ENCODE measurements around the gene RXRG. TPM values are rescaled to one million over a fixed set of nuclear protein-coding genes. Genes with fewer than 3 reads are reported as not detected.

Gene RXRG
- polyA plus RNA-seq, 1 donor (not counting 4 experiments of a cell fraction or from before 2014, with no cell fraction given): not detected

GRCh38 chr1:165474196-165474595 lies 29.3 kb upstream of the RXRG start:
- Histone ChIP-seq H3K9me1 (ENCODE audit: control insufficient read depth, extremely low read depth, insufficient read depth, low read length) (no peaks in the 10 kb centered on the region), H3K27ac (ENCODE audit: control insufficient read depth, insufficient read depth, low read length) (no peak overlapping the region), H3K4me3 (ENCODE audit: control insufficient read depth in 2 of 3, extremely low read depth in 1 of 3, insufficient read depth in 2 of 3, low read depth in 1 of 3, low read length in 3 of 3) (no peak overlapping the region), H3K79me2 (ENCODE audit: control insufficient read depth, insufficient read depth, low read length) (no peaks in the 10 kb centered on the region), H4K20me1 (ENCODE audit: control insufficient read depth, extremely low read depth, insufficient read depth, low read length) (no peaks in the 10 kb centered on the region), H3K9me3 (ENCODE audit: control insufficient read depth, low read depth, low read length) (no peaks in the 10 kb centered on the region), H2AFZ (ENCODE audit: control insufficient read depth, low read length) (no peak overlapping the region), H3K36me3 (ENCODE audit: control insufficient read depth in 2 of 2, extremely low read depth in 1 of 2, insufficient read depth in 2 of 2, low read length in 2 of 2) (no peaks in the 10 kb centered on the region), H3K4me2 (ENCODE audit: control insufficient read depth, extremely low read depth, insufficient read depth, low read depth, low read length) (no peak overlapping the region), H3K4me1 (ENCODE audit: control insufficient read depth, extremely low read depth, insufficient read depth, low read length) (no peaks in the 10 kb centered on the region), H3K27me3 (ENCODE audit: control insufficient read depth, extremely low read depth, insufficient read depth, low read length) (peaks cover 51% of the 10 kb centered on the region), H3K9ac (ENCODE audit: control insufficient read depth, extremely low read depth, insufficient read depth, low read length) (no peak overlapping the region)
- no peak for DNase-seq (ENCODE audit: low read depth, low spot score)
- TF ChIP-seq EZH2 (IDR thresholded peaks at IDR 0.05; ENCODE audit: low read length): no peak
- TF ChIP-seq, protein P1, sequence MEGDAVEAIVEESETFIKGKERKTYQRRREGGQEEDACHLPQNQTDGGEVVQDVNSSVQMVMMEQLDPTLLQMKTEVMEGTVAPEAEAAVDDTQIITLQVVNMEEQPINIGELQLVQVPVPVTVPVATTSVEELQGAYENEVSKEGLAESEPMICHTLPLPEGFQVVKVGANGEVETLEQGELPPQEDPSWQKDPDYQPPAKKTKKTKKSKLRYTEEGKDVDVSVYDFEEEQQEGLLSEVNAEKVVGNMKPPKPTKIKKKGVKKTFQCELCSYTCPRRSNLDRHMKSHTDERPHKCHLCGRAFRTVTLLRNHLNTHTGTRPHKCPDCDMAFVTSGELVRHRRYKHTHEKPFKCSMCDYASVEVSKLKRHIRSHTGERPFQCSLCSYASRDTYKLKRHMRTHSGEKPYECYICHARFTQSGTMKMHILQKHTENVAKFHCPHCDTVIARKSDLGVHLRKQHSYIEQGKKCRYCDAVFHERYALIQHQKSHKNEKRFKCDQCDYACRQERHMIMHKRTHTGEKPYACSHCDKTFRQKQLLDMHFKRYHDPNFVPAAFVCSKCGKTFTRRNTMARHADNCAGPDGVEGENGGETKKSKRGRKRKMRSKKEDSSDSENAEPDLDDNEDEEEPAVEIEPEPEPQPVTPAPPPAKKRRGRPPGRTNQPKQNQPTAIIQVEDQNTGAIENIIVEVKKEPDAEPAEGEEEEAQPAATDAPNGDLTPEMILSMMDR (optimal IDR thresholded peaks at IDR 0.05 in 1 of 3, IDR thresholded peaks at IDR 0.05 in 1 of 3, conservative IDR thresholded peaks at IDR 0.05 in 1 of 3; ENCODE audit: extremely low read depth in 1 of 3, insufficient read depth in 2 of 3, low read length in 3 of 3): no peak
- dilution Hi-C loops (cut with MboI; ENCODE audit: extremely low pct_ligation_motif_present, low sequenced_read_pairs): no loop called here
- FAIRE-seq: no peak

GRCh38 chr1:165473081-165473480 lies 28.2 kb upstream of the RXRG start:
- H3K27ac ChIP-seq (ENCODE audit: control insufficient read depth, insufficient read depth, low read length): no peak overlapping the region
- peaks cover 54% of the 10 kb centered on the region for H3K27me3 ChIP-seq (ENCODE audit: control insufficient read depth, extremely low read depth, insufficient read depth, low read length)
- dilution Hi-C loops (cut with MboI; ENCODE audit: extremely low pct_ligation_motif_present, low sequenced_read_pairs): no loop called here
- H3K36me3 ChIP-seq (ENCODE audit: control insufficient read depth in 2 of 2, extremely low read depth in 1 of 2, insufficient read depth in 2 of 2, low read length in 2 of 2): no peaks in the 10 kb centered on the region
- H3K4me3 ChIP-seq (ENCODE audit: control insufficient read depth in 2 of 3, extremely low read depth in 1 of 3, insufficient read depth in 2 of 3, low read depth in 1 of 3, low read length in 3 of 3): no peak overlapping the region
- H3K4me1 ChIP-seq (ENCODE audit: control insufficient read depth, extremely low read depth, insufficient read depth, low read length): no peaks in the 10 kb centered on the region
- no peak for FAIRE-seq
- H4K20me1 ChIP-seq (ENCODE audit: control insufficient read depth, extremely low read depth, insufficient read depth, low read length): no peaks in the 10 kb centered on the region
- H3K9ac ChIP-seq (ENCODE audit: control insufficient read depth, extremely low read depth, insufficient read depth, low read length): no peak overlapping the region
- H3K79me2 ChIP-seq (ENCODE audit: control insufficient read depth, insufficient read depth, low read length): no peaks in the 10 kb centered on the region
- H3K4me2 ChIP-seq (ENCODE audit: control insufficient read depth, extremely low read depth, insufficient read depth, low read depth, low read length): no peak overlapping the region
- no peak overlapping the region for H2AFZ ChIP-seq (ENCODE audit: control insufficient read depth, low read length)
- no peak for TF ChIP-seq EZH2 (IDR thresholded peaks at IDR 0.05; ENCODE audit: low read length)
- TF ChIP-seq, protein P1 (optimal IDR thresholded peaks at IDR 0.05 in 1 of 3, IDR thresholded peaks at IDR 0.05 in 1 of 3, conservative IDR thresholded peaks at IDR 0.05 in 1 of 3; ENCODE audit: extremely low read depth in 1 of 3, insufficient read depth in 2 of 3, low read length in 3 of 3): no peak
- no peaks in the 10 kb centered on the region for H3K9me3 ChIP-seq (ENCODE audit: control insufficient read depth, low read depth, low read length)
- no peaks in the 10 kb centered on the region for H3K9me1 ChIP-seq (ENCODE audit: control insufficient read depth, extremely low read depth, insufficient read depth, low read length)
- no peak for DNase-seq (ENCODE audit: low read depth, low spot score)
